ENCODE measurements around the gene ZDHHC14.
A peak's percentile ranks its signal among the peaks of the same experiment; 100 is the strongest.

The ZDHHC14 gene

DNA sequence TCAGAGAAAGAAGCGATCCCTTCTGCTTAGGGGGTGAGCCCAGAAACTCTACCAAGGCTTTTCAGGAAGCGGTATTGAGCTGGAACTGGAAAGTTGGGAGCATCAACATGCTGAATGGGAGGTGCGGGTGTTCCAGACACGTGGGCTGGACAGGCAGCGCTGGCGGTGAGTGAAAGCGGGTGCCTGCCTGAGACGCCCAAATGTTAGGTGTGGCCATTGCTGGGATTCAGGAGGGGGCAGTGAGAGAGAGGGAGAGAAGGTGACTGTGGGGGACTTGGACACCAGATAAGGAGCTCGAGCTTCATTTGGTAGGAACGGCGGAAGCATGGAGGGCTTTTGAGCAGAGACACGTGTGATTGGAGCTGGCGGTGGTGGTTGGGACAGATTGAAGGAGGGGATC is 157.7 kb downstream of the ZDHHC14 start:
- H3K4me1 Mint-ChIP-seq, result peaks cover 51% of the 10 kb centered on the region
- H3K4me3 Mint-ChIP-seq, result peak overlapping the region; percentile 36
- H3K36me3 Mint-ChIP-seq (ENCODE audit: insufficient read depth), result no peaks in the 10 kb centered on the region
- no peak for ATAC-seq (replicated peaks; ENCODE audit: extremely low read depth, poor library complexity, severe bottlenecking)
- H3K27me3 Mint-ChIP-seq, result no peaks in the 10 kb centered on the region
- no peak for DNase-seq (ENCODE audit: low spot score in 2 of 2)
- H3K9me3 Mint-ChIP-seq, result no peaks in the 10 kb centered on the region
- peak overlapping the region; percentile 90 for H3K27ac Mint-ChIP-seq (ENCODE audit: low read depth)

DNA sequence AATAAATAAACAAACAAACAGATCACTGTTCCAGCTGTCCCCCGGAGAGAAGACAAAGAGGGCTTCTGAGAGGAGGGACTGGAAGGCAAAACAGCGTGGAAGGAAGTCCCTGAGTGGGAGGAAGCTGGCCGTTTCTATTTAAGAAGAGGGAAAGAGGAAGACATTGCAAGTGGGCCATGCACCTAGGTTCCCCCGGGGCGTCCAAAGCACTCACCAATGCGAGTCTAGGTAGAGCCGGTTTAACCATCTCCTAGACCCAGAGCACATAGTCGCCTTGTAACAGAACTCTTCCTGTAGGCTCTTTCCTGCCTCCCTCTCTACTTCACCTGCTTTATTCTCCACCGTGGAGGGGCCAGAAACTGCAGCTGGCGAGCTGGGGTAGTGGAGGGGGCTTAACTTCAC is 158.4 kb downstream of the ZDHHC14 start:
- Mint-ChIP-seq H3K4me3 (no peak overlapping the region), H3K36me3 (ENCODE audit: insufficient read depth) (no peaks in the 10 kb centered on the region), H3K27ac (ENCODE audit: low read depth) (no peak overlapping the region), H3K4me1 (peaks cover 51% of the 10 kb centered on the region), H3K9me3 (no peaks in the 10 kb centered on the region), H3K27me3 (no peaks in the 10 kb centered on the region)
- ATAC-seq (replicated peaks; ENCODE audit: extremely low read depth, poor library complexity, severe bottlenecking), result no peak
- DNase-seq (ENCODE audit: low spot score in 2 of 2), result no peak

DNA sequence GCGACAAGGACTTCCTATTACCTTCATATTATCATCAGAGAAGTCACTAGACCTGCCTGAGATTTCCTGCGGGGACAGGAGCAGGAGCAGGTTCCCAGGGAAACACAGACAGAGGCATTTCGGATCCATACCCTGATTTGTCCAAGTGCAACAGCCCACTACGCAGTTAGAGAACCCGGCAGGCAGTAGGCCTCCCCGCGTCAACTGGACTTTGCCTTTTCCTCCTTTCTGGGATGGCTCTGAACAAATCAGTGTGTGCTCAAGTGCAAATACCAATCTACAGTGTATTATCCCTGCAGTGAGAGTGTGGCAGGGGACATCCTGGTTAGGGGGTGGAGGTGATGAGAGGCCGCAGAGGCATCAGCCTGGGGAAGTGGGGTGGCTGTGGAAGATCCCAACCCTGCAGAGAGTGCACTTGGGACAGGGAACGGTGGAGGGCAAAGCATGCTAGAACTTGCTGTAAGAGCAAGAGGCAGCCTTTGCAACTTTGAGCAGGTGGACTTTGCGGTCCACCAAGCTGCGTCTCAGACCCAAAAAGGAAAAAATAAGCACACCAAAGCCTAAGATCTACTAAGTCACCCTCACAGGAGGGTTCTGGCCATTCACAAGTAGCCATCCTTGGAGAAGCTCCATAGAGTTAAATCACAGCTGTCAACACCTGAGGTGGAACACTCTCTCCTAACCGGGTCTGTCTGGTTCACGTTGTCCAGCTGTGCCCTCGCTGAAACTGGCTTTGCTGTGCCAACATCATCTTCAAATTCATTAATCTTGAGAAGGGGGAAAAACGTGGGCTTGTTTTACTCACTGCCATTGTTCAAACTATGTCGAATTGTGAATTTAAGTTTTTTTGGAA is 159.1 kb downstream of the ZDHHC14 start:
- DNase-seq (ENCODE audit: low spot score in 2 of 2), result no peak
- H3K9me3 Mint-ChIP-seq, result no peaks in the 10 kb centered on the region
- no peak overlapping the region for H3K4me3 Mint-ChIP-seq
- H3K27me3 Mint-ChIP-seq, result no peaks in the 10 kb centered on the region
- no peak overlapping the region for H3K27ac Mint-ChIP-seq (ENCODE audit: low read depth)
- ATAC-seq (replicated peaks; ENCODE audit: extremely low read depth, poor library complexity, severe bottlenecking), result no peak
- H3K36me3 Mint-ChIP-seq (ENCODE audit: insufficient read depth), result no peaks in the 10 kb centered on the region
- H3K4me1 Mint-ChIP-seq, result peaks cover 44% of the 10 kb centered on the region

DNA sequence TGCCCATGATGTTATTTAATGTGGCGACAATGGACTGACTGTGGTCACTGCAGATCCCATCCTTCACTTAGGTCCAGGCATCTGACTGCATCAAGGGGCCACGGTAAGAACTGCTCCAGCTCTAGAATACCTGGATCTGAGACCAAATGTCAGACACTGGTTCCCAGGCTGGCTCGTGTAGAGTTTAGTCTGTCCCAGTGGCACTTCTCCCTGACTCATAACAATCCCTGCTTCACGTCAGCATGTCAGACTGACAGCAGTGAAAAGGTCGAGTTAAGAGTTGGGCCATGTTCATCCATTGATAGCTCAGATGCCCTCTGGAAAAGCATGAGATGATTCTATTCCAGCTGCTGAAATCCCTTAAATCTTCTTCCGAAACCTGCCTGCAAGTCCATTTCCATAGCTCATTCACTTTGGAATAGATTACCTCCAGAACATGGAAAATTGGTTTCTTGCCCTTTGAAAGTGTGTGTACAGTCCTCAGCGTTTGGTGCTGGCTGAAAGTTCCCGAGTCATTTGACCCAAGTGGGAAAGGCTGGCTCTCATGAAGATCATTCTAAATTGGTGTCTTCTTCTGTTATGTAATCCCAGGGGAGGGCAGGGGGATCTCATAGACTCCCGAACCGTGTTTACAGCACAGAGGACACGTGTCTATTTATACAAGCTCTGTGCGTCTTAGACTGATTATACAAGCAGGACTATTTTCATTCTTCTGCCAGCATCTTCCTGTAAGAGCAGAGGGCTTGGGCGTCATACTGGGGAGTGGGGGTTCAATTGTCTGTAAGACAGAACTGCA is 160.8 kb downstream of the ZDHHC14 start:
- ATAC-seq (replicated peaks; ENCODE audit: extremely low read depth, poor library complexity, severe bottlenecking) (no peak), DNase-seq (ENCODE audit: low spot score in 2 of 2) (no peak)
- Mint-ChIP-seq H3K9me3 (no peaks in the 10 kb centered on the region), H3K36me3 (ENCODE audit: insufficient read depth) (no peaks in the 10 kb centered on the region), H3K27ac (ENCODE audit: low read depth) (no peak overlapping the region), H3K4me3 (no peak overlapping the region), H3K4me1 (peaks cover 29% of the 10 kb centered on the region), H3K27me3 (no peaks in the 10 kb centered on the region)

DNA sequence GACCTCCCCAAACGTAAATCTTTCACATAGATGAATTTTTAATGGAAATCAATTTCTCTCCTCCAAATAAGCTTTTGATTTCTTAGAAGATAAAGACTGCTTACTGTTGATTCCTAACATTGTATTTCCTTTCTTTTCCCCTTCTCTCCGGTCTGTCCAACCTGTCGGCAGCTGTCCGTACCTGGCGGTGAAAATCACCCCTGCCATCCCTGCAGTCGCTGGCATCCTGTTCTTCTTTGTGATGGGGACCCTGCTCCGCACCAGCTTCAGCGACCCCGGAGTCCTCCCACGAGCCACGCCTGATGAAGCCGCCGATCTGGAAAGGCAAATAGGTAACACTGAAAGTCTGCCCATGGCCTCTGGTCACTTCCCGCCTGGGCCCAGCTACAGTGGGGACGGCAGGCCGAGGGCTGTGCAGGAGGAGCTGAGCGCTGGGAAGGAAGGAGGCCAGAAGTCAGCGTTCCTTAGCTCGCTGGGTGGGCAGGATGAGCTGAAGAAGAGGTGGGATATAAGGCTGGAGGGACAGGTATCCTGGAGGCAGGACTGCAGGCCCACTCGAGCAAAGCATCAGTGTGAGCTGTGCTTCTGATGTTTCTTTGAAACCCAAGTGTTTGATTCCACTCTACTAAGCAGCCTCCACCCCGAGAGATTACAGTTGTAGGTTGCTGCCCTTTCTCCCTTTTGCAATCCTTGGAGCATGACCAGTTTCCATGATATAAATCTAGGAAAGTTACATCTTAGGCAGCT is 161.6 kb downstream of the ZDHHC14 start:
- Mint-ChIP-seq H3K27me3 (no peaks in the 10 kb centered on the region), H3K36me3 (ENCODE audit: insufficient read depth) (no peaks in the 10 kb centered on the region), H3K27ac (ENCODE audit: low read depth) (no peak overlapping the region), H3K9me3 (no peaks in the 10 kb centered on the region), H3K4me1 (peaks cover 24% of the 10 kb centered on the region), H3K4me3 (no peak overlapping the region)
- DNase-seq (ENCODE audit: low spot score in 2 of 2), result no peak
- ATAC-seq (replicated peaks; ENCODE audit: extremely low read depth, poor library complexity, severe bottlenecking), result no peak

DNA sequence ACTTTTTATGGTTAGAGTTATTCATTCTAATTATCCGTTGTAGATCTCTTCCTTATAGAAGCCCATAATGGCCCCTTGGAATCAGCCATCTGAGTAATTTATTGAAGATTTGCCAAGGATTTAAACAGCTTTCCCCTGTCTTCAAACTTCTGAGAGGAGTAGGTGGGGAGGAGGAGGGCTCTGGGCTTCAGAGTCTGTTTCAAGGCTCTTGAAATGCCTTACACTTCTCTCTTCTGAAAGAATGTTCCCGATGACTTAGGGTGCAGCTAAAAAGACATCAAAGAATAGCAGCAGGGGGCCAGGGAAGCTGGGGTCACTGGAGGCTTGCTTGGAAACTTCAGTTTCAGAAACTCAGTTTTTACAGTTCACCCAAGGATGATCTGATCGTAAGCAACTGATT is 165.3 kb downstream of the ZDHHC14 start:
- no peak for DNase-seq (ENCODE audit: low spot score in 2 of 2)

DNA sequence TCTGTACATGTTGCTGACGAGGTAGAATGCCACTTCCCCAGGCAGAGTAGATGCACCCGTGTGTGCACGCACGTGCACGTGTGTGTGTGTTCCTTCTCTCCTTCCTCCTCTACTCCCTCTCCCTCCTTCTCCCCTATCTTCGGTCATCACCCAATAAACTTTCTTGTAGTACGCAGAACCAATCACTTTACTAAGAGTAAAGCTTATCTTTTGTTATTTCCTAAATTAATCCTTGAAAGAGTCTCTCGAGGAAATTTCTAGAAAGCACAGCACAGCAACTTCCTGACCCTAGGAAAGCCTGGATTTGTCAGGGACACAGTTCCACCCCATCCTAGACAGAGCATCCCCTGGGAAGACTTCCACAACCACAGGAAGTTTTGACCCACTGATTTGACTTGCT is 166.1 kb downstream of the ZDHHC14 start:
- Mint-ChIP-seq H3K27me3 (no peaks in the 10 kb centered on the region), H3K27ac (ENCODE audit: low read depth) (no peak overlapping the region), H3K9me3 (peaks cover 5% of the 10 kb centered on the region), H3K36me3 (ENCODE audit: insufficient read depth) (peaks cover 12% of the 10 kb centered on the region), H3K4me3 (no peak overlapping the region), H3K4me1 (peaks cover 32% of the 10 kb centered on the region)
- no peak for ATAC-seq (replicated peaks; ENCODE audit: extremely low read depth, poor library complexity, severe bottlenecking)
- no peak for DNase-seq (ENCODE audit: low spot score in 2 of 2)

More for the DNA sequence above, 165.3 kb downstream of the ZDHHC14 start:
- Mint-ChIP-seq H3K9me3 (peaks cover 5% of the 10 kb centered on the region), H3K27ac (ENCODE audit: low read depth) (no peak overlapping the region), H3K4me3 (no peak overlapping the region), H3K4me1 (peaks cover 24% of the 10 kb centered on the region), H3K36me3 (ENCODE audit: insufficient read depth) (peaks cover 12% of the 10 kb centered on the region), H3K27me3 (no peaks in the 10 kb centered on the region)
- ATAC-seq (replicated peaks; ENCODE audit: extremely low read depth, poor library complexity, severe bottlenecking), result no peak

DNA sequence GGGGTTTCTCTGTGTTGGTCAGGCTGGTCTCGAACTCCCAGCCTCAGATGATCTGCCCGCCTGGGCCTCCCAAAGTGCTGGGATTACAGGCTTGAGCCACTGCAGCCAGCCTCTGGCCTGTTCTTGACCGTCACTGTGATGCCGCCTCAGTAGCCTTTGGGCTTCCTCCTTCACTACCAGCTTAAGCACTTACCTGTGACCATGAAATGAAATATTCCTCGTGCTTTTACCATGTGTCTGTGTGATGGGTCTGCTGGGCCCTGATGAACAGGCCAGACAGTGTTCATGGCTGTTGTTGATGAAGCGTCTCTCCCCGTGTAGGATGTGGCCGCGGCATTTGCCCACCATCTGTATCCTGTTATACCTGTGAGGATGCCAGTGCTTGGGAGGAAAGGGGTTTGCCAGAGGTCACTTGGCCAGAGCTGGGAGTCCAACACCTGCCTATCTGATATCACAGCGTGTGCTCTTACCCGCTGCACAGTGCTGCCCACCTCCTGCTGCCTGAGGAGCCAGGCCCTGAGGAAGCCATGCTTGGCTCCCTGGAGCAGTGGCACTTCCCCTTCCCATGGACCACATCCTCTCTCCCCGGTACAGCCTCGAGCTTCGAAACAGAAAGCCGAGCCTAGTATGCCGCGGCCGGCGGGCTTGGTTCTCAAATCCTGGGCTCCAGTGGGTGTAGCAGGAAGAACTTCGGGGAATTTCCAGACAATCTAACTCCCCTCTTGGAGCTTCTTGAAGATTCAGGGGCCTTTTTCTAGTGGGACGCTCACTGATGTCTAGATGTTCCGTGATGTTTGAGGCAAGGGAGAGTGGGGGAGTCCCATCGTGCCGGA is 167.9 kb downstream of the ZDHHC14 start:
- Mint-ChIP-seq H3K9me3 (peaks cover 5% of the 10 kb centered on the region), H3K27ac (ENCODE audit: low read depth) (peak overlapping the region; percentile 82)
- ATAC-seq (replicated peaks; ENCODE audit: extremely low read depth, poor library complexity, severe bottlenecking), result no peak

DNA sequence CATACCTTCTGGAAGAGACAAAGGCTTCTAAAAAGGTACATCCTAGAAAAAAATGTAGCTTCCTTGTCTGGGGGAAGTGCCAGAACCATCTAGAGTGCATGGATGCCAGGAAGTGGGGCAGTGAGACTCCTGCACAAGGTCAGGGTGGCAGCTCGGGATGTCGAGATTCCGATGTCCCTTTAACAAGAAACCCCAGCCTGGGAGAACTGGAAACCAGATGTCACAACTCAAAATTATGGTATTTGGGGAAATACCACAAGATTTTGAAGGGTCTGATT is 168.4 kb downstream of the ZDHHC14 start:
- DNase-seq (ENCODE audit: low spot score in 2 of 2) (no peak), ATAC-seq (replicated peaks; ENCODE audit: extremely low read depth, poor library complexity, severe bottlenecking) (no peak)
- peaks cover 38% of the 10 kb centered on the region for H3K4me1 Mint-ChIP-seq
- peaks cover 5% of the 10 kb centered on the region for H3K9me3 Mint-ChIP-seq
- H3K27ac Mint-ChIP-seq (ENCODE audit: low read depth), result peak overlapping the region; percentile 82
- H3K36me3 Mint-ChIP-seq (ENCODE audit: insufficient read depth), result peaks cover 12% of the 10 kb centered on the region
- no peak overlapping the region for H3K4me3 Mint-ChIP-seq
- H3K27me3 Mint-ChIP-seq, result no peaks in the 10 kb centered on the region

More for the DNA sequence above, 167.9 kb downstream of the ZDHHC14 start:
- Mint-ChIP-seq H3K36me3 (ENCODE audit: insufficient read depth) (peaks cover 12% of the 10 kb centered on the region), H3K27me3 (no peaks in the 10 kb centered on the region), H3K4me3 (no peak overlapping the region), H3K4me1 (peaks cover 38% of the 10 kb centered on the region)
- no peak for DNase-seq (ENCODE audit: low spot score in 2 of 2)

DNA sequence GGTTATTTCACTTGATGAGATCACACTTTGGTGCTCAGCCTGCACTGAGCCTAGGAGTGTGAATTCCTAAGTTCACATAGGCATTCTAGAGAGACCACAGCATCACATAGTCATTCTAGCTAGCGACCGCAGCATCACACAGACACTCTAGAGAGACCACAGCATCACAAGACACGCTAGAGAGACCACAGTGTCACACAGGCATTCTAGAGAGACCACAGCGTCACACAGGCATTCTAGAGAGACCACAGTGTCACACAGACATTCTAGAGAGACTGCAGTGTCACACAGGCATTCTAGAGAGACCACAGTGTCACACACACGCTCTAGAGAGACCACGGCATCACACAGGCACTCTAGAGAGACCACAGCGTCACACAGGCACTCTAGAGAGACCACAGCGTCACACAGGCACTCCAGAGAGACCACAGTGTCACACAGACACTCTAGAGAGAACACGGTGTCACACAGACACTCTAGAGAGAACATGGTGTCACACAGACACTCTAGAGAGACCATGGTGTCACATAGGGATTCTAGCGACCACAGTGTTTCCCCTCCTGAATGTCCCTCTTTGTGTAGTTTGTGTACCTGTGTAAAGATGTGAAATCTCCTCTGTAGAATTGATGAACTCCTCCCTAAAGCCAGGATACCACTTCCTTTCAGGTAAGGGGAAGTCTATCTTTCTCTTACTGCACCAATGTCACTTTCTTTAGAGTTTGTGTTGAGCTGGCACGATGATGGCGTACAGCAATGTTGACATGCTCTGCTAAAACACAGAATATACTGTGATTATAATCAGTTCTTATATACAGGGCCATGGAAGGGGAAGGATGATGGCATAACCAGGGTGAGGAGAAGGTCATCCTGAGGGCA is 169.4 kb downstream of the ZDHHC14 start:
- peak in 1 of 2 donors; percentile 59 for DNase-seq (ENCODE audit: low spot score in 2 of 2)
- peak; percentile 83 for ATAC-seq (replicated peaks; ENCODE audit: extremely low read depth, poor library complexity, severe bottlenecking)
- peaks cover 12% of the 10 kb centered on the region for H3K36me3 Mint-ChIP-seq (ENCODE audit: insufficient read depth)
- H3K27ac Mint-ChIP-seq (ENCODE audit: low read depth), result peak overlapping the region; percentile 82
- peaks cover 5% of the 10 kb centered on the region for H3K9me3 Mint-ChIP-seq
- H3K4me3 Mint-ChIP-seq, result peak overlapping the region; percentile 44
- H3K27me3 Mint-ChIP-seq, result no peaks in the 10 kb centered on the region
- H3K4me1 Mint-ChIP-seq, result peaks cover 38% of the 10 kb centered on the region

DNA sequence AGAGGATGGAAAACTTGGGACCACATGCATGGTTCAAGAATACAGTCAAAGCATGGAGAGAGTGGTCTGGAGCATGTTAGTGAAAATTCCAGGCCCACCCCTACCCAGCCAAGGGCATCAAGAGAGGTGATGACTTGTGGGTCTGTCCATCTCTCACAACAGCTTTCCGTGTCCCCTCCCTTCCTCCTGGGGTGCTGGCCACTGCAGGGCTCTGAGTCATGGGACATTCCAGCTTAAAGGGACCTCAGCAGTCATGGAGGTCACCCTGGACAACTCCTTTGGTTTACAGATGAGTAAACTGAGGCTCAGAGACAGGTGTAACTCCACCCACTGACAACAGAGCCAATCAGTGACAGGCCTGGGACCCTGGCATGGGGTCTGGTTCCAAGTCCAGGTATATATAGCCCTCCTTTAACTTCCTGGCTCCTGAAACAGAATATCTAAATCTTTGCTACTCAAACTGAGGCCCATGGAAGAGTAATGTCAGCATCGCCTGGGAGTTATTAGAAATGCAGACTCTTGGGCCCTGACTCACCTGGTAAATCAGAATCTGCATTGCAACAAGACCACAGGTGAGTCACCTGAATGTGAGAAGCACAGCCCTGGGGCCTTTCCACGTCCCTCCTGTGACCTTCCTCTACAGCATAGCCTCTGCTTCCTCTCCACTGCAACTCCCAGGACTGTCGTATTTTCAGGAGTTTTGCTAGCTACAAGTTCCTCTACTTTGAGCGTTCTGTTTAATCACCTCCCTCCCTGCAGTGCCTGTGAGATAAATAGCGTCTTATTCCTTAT is 170.2 kb downstream of the ZDHHC14 start:
- Mint-ChIP-seq H3K27me3 (no peaks in the 10 kb centered on the region), H3K36me3 (ENCODE audit: insufficient read depth) (peaks cover 12% of the 10 kb centered on the region), H3K4me1 (peaks cover 38% of the 10 kb centered on the region), H3K9me3 (peaks cover 5% of the 10 kb centered on the region), H3K27ac (ENCODE audit: low read depth) (peak overlapping the region; percentile 82), H3K4me3 (no peak overlapping the region)
- DNase-seq (ENCODE audit: low spot score in 2 of 2) (no peak), ATAC-seq (replicated peaks; ENCODE audit: extremely low read depth, poor library complexity, severe bottlenecking) (no peak)

Measured in central memory CD8-positive, alpha-beta T cell (primary cell).